Ishikawa (cell line): ENCODE data around the gene NRDC.

Experiments used
- CEBPB ChIP-seq: IDR thresholded peaks from 2 replicates; pipeline ENCODE4 v1.6.1; 2012
- CREB1 ChIP-seq: IDR thresholded peaks from 2 replicates; pipeline ENCODE4 v1.6.1; 2012; ENCODE audit warnings: low read depth
- EGR1 ChIP-seq: IDR thresholded peaks from 2 replicates; pipeline ENCODE4 v1.6.1; 2012
- EP300 ChIP-seq: IDR thresholded peaks from 2 replicates; pipeline ENCODE4 v1.6.1; 2012; ENCODE audit warnings: borderline replicate concordance
- FOXM1 ChIP-seq: IDR thresholded peaks from 2 replicates; pipeline ENCODE4 v1.6.1; 2012; ENCODE audit warnings: low read depth, borderline replicate concordance
- NFIC ChIP-seq: IDR thresholded peaks from 2 replicates; pipeline ENCODE4 v1.6.1; 2012
- RAD21 ChIP-seq: IDR thresholded peaks from 2 replicates; pipeline ENCODE4 v1.6.1; 2012; ENCODE audit warnings: low read depth
- REST ChIP-seq: IDR thresholded peaks from 2 replicates; pipeline ENCODE4 v1.6.1; 2012; ENCODE audit warnings: low read depth, mild to moderate bottlenecking
- TAF1 ChIP-seq: IDR thresholded peaks from 2 replicates; pipeline ENCODE4 v1.6.1; 2012; ENCODE audit warnings: low read depth, mild to moderate bottlenecking
- TCF12 ChIP-seq: IDR thresholded peaks from 2 replicates; pipeline ENCODE4 v1.6.1; 2012; ENCODE audit warnings: low read depth
- TEAD4 ChIP-seq: IDR thresholded peaks from 2 replicates; pipeline ENCODE4 v1.6.1; 2012
- YY1 ChIP-seq: IDR thresholded peaks from 2 replicates; pipeline ENCODE4 v1.6.1; 2012; ENCODE audit warnings: low read depth
- ZBTB7A ChIP-seq: IDR thresholded peaks from 2 replicates; pipeline ENCODE4 v1.6.1; 2012; ENCODE audit warnings: low read depth
- TF ChIP-seq, protein P1 (sequence below): IDR thresholded peaks from 2 replicates; pipeline ENCODE4 v1.6.1; 2012
- TF ChIP-seq, protein P2 (sequence below): IDR thresholded peaks from 2 replicates; pipeline ENCODE4 v1.6.1; 2012

NRDC gene

DNA sequence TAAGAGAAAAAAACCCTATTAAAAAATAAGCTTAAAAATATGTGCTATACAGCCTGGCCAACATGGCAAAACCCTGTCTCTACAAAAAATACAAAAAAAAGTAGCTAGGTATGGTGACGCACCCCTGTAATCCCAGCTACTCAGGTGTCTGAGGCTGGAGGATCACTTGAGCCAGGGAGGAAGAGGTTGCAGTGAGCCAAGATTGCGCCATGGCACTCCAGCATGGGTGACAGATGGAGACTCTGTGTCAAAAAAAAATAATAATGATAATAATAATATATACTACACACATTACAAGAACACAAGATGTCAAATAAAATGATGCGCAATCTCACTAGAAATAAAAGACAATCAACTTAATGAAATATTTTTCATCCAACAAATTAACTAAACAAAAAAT, 22.9 kb downstream of the NRDC start:
- TF ChIP-seq YY1, result no peak
- TF ChIP-seq ZBTB7A, result no peak

GRCh38 chr1:51853360-51853759, 25.2 kb downstream of the NRDC start:
- TF ChIP-seq CREB1 (no peak), TAF1 (no peak), CEBPB (no peak), YY1 (no peak), EP300 (no peak), TEAD4 (no peak)

GRCh38 chr1:51851882-51852396, 26.6 kb downstream of the NRDC start:
- TF ChIP-seq, protein P1, sequence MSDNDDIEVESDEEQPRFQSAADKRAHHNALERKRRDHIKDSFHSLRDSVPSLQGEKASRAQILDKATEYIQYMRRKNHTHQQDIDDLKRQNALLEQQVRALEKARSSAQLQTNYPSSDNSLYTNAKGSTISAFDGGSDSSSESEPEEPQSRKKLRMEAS, result no peak
- no peak for TF ChIP-seq EP300
- TF ChIP-seq YY1, result no peak
- TF ChIP-seq EGR1, result no peak
- no peak for TF ChIP-seq FOXM1
- TF ChIP-seq CREB1, result no peak
- TF ChIP-seq, protein P2, sequence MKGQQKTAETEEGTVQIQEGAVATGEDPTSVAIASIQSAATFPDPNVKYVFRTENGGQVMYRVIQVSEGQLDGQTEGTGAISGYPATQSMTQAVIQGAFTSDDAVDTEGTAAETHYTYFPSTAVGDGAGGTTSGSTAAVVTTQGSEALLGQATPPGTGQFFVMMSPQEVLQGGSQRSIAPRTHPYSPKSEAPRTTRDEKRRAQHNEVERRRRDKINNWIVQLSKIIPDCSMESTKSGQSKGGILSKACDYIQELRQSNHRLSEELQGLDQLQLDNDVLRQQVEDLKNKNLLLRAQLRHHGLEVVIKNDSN, result no peak
- no peak for TF ChIP-seq REST
- TF ChIP-seq CEBPB, result no peak
- no peak for TF ChIP-seq NFIC
- no peak for TF ChIP-seq TEAD4
- no peak for TF ChIP-seq TAF1
- no peak for TF ChIP-seq RAD21
- TF ChIP-seq ZBTB7A, result no peak

GRCh38 chr1:51850420-51851223, 27.9 kb downstream of the NRDC start:
- no peak for TF ChIP-seq ZBTB7A
- TF ChIP-seq, protein P2, result no peak
- no peak for TF ChIP-seq YY1
- no peak for TF ChIP-seq TAF1
- no peak for TF ChIP-seq TCF12
- no peak for TF ChIP-seq EP300
- TF ChIP-seq TEAD4, result no peak
- TF ChIP-seq CREB1, result no peak
- no peak for TF ChIP-seq NFIC

DNA sequence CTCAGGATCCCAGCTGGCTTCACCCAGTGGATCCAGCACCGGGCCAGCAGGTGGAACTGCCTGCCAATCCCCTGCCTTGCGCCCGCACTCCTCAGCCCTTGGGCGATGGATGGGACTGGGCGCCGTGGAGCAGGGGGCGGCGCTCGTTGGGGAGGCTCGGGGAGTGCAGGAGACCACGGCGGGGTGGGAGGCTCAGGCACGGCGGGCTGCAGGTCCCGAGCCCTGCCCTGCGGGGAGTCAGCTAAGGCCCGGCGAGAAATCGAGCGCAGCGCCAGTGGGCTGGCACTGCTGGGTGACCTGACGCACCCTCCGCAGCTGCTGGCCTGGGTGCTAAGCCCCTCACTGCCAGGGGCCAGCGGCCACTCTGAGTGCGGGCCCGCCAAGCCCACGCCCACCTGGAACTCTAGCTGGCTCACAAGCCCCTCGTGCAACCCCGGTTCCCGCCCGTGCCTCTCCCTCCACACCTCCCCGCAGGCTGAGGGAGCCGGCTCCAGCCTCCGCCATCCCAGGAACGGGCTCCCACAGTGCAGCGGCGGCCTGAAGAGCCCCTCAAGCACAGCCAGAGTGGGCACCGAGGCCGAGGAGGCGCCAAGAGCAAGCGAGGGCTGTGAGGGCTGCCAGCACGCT, 31.1 kb downstream of the NRDC start:
- no peak for TF ChIP-seq RAD21
- TF ChIP-seq CEBPB, result no peak
- no peak for TF ChIP-seq TEAD4
- TF ChIP-seq, protein P1, result no peak
- TF ChIP-seq CREB1, result no peak
- no peak for TF ChIP-seq EP300
- no peak for TF ChIP-seq ZBTB7A
- no peak for TF ChIP-seq FOXM1
- no peak for TF ChIP-seq REST
- TF ChIP-seq TAF1, result no peak
- TF ChIP-seq EGR1, result no peak
- TF ChIP-seq TCF12, result no peak
- TF ChIP-seq YY1, result no peak
- TF ChIP-seq, protein P2, result no peak
- no peak for TF ChIP-seq NFIC
